ENCODE results near the gene CSNK2B.

DNA sequence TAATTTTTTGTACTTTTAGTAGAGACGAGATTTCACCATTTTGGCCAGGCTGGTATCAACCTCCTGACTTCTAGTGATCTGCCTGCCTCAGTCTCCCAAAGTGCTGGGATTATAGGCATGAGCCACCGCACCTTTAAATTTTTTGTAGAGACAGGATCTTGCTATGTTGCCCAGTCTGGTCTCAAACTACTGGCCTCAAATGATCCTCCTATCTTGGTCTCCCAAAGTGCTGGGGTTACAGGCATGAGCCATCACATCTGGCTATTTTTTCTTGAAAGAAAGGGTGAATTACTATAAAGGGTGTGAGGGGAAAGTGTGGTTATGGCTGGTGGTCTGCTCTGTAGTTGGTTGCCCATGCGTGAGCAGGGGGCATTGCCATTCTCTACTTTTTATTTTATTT is 42.3 kb downstream of the CSNK2B start:
- no peak for TF ChIP-seq EP300 (IDR thresholded peaks at IDR 0.05; ENCODE audit: low read length)
- TF ChIP-seq, protein P1, sequence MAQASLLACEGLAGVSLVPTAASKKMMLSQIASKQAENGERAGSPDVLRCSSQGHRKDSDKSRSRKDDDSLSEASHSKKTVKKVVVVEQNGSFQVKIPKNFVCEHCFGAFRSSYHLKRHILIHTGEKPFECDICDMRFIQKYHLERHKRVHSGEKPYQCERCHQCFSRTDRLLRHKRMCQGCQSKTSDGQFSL (CRISPR knock-in tag; IDR thresholded peaks at IDR 0.05) = no peak
- TF ChIP-seq, protein P1 (tag; IDR thresholded peaks at IDR 0.05) = no peak
- no peak for TF ChIP-seq POLR2A (conservative IDR thresholded peaks at IDR 0.05)
- no peak for TF ChIP-seq ZKSCAN1 (IDR thresholded peaks at IDR 0.05; ENCODE audit: low read depth, low read length)
